HFF-Myc (cell line): ENCODE results near the gene CCDC78.

Experiments used
- DNase-seq: peaks from one replicate; pipeline ENCODE4 v3.0.0-alpha.2; 2011; ENCODE audit warnings: low read depth; ENCODE audit errors: extremely low read depth
- H3K4me3 ChIP-seq: replicated peaks from 2 replicates; pipeline ENCODE4 v1.5.1; 2011; ENCODE audit warnings: low read depth, mild to moderate bottlenecking, control low read depth, low read length
- CTCF ChIP-seq: IDR thresholded peaks from 2 replicates; pipeline ENCODE4 v1.5.1; 2012; ENCODE audit warnings: mild to moderate bottlenecking, low read depth, low read length, control low read depth; ENCODE audit errors: missing control alignments

Gene CCDC78

GRCh38 chr16:704047-704446 lies 22.2 kb downstream of the CCDC78 start:
- TF ChIP-seq CTCF = no peak
- H3K4me3 ChIP-seq = no peak overlapping the region
- DNase-seq = no peak

GRCh38 chr16:703406-703805 lies 22.8 kb downstream of the CCDC78 start:
- TF ChIP-seq CTCF = no peak
- no peak overlapping the region for H3K4me3 ChIP-seq
- no peak for DNase-seq

GRCh38 chr16:702341-702740 lies 23.9 kb downstream of the CCDC78 start:
- no peak for DNase-seq
- no peak overlapping the region for H3K4me3 ChIP-seq
- no peak for TF ChIP-seq CTCF

- no peak for TF ChIP-seq CTCF
- no peak for DNase-seq
- no peak overlapping the region for H3K4me3 ChIP-seq
Measured at GRCh38 chr16:700684-701584, 25.3 kb downstream of the CCDC78 start.

- no peak for TF ChIP-seq CTCF
- no peak for DNase-seq
- no peak overlapping the region for H3K4me3 ChIP-seq
Measured at GRCh38 chr16:698911-699671, 27.2 kb downstream of the CCDC78 start.

- no peak for TF ChIP-seq CTCF
- 0 out of 2 replicates have a peak overlapping the region, but pooled peaks have one; percentile 9 for H3K4me3 ChIP-seq
- no peak for DNase-seq
Measured at GRCh38 chr16:695355-696089, 30.7 kb downstream of the CCDC78 start.
